ENCODE data around the gene PLA2G15.

Gene PLA2G15

GRCh38 chr16:68255712-68256111 is 10.5 kb downstream of the PLA2G15 start:
- DNase-seq: no peak

DNA sequence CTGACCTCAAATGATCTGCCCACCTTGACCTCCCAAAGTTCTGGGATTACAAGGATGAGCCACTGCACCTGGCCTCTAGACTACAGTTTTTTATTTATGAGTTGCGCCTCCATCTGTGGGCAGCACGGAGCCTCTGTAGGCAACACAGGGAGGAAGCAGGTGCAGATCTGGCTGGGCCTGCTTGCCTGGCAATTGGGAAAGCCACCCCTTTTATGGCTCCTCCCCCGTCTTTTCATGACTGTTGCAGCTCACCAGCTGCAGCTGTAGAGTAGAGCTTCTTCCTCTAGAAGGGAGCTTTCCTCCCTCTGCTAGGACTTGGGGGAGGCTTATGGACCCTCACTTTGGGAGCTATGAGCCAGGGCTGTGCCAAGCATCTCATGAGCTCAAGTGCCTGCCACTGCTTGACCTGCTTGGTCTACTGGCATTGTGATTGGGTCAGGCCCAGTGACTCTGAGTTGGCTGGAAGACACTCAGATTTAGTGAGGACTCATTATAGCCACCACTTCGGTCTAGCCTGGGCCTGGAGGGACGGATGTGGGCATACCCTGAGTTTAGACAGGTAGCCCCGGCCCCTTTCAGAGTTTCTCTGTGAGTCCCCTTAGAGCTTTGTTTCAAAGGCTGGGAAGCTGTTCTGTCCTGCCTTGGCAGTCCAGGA is 12.2 kb downstream of the PLA2G15 start:
- DNase-seq: peak; percentile 97

DNA sequence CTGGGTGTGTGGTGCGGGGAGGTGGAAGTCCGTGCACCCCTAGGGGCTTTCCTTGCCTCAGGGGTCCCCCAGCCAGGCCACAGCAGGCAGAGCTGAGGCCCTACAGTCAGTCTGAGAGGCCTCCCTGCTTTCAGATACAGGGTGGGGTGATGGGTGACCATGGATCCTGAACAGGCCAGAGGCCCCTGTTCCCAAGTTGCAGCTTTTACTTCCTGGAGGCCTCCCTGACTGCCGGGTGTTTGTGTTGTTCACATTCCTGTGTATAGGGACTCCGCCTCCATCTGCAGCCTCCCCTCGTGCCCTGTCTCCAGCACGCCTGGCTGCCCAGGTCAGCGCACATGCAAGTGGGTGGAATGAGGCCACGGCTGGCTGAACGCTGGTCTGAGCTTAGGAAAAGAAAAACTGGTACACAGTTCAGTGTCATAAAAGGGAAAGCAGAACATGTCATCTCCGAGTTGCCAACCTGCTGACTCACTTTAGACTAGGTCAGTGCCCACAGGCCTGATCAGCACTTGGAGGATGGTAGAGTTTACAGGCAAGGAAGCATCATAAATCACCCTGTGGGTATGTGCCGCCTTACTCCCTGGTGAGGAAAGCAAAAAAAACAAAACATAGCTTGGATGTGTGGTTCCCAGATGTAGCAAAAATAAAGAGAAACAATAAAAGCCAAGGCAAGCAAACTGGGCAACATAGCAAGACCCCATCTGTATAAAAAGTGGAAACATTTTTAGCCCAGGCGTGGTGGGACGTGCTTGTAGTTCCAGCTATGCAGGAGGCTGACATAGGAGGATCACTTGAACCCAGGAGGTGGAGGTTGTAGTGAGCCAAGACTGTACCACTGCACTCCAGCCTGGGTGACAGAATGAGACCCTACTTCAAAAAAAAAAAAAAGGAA is 13.0 kb downstream of the PLA2G15 start:
- peak; percentile 69 for DNase-seq

GRCh38 chr16:68259007-68259825 is 14.0 kb downstream of the PLA2G15 start:
- no peak for DNase-seq

DNA sequence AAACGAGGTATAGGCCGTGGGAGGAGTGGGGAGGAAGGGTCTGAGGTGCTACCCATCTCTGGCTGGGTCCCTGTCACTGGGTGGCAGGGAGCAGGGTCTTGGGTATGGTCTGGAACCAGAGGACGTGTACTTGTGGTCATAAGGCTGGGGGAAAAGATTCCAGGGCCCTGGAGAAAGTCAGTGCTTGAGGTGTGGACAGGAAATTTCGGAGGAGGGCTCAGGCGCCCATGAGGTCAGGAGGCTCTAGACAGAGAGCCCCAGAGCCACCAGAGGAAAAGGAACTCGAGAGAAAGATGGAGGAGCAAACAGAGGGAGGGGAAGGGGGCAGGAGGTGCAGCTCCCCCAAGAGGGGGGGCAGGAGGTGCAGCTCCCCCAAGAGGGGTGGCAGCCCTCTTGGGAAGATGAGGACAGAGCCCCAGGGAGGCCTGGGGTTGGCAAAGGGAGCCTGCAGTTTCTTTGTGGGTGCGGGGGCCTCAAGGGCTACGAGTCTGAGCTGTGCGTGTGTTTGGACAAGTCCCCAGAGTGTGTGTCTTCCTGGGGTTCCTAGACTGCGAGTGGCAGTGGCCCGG is 18.5 kb downstream of the PLA2G15 start:
- no peak for DNase-seq

DNA sequence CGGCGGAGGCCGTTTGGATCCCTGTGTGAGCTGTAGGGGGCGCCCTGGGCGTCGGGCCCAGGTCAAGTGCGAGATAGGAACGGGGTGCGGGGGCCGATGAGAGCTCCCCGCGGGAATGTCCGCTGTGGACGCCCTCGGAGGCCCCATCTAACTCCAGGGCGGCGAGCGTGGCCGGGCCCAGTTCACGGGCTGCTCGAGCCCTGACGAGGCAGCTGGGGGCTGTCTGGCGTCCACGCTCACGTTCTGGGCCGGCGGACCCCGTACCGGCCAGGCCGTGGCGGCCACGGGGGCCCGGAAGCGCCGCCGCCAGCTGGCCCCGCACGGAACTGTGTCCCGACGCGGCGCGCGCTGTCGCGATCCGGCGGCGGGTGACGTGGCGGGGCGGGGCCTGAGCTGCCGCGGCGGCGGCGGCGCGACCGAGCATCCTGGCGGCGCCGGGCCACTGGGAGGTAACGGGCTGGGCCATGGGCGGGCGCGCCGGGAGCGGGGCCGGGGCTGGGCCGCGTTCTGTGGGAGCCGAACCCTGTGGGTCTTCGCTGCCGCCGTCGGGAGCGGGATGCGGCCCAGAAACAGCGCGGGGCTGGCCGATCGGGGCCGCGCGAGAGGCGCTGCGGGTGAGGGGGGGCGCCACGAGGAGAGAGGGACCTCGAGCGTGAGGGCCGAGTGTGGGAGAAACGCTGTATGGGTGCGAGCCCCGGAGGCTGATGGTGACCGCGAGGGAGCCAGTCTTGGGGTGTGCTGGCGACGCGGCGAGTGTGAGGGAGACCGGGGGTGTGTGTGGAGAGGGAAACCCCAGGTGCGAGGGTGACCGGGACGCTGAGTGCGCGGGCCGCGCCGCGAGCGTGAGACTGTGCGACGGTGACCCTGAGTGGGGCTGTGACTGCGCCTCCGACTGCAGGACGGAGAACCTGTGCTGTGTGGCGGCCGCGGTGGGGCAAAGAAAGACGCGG is 19.2 kb downstream of the PLA2G15 start, which contains the start of gene SLC7A6:
TSS of gene SLC7A6 (plus strand) at position 399 of the 950 bp plus-strand sequence. CDS start 10,201 bp downstream, outside the sequence.
- DNase-seq: peak; percentile 89

DNA sequence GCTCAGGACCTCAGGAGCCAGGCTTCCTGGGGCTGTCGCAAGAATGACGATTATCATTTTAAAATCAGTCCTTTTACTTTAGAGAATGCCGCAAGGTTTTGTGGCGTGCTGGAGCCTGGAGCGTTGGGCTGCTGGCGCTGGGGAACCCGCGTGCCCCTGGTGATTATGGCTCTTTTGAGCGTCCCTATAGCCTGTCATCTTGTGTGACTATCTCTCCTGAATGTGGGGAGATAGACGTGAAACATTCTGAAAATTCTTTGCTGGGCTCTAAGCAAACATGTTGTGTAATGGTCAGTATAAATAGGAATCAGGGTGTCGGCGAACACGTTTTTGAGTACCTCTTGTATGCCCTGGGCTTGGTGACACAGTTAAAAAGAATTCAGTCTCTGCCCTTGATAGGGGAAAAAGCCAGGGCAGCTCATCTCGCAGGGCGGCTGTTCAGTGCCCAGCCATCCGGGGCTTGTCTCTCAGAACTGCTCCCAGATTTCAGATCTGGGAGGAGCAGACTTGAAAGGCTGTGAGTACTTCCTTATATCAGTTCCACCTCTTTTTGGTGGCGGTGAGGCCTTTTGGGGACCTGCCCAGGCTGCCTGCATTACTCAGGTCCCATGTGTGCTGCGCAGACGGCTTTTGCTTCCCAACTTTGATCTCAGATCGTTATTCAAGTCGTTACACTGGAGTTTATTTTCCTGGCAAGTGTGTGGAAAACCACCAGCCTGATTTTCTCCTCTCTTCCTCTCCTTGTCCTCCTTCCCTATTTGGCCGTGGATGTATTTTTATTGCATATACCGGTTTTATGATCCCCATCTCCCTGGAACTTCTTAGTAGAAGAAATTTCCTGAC is 20.1 kb downstream of the PLA2G15 start:
- peak; percentile 84 for DNase-seq

GRCh38 chr16:68267612-68268405 is 22.6 kb downstream of the PLA2G15 start:
- no peak for DNase-seq

DNA sequence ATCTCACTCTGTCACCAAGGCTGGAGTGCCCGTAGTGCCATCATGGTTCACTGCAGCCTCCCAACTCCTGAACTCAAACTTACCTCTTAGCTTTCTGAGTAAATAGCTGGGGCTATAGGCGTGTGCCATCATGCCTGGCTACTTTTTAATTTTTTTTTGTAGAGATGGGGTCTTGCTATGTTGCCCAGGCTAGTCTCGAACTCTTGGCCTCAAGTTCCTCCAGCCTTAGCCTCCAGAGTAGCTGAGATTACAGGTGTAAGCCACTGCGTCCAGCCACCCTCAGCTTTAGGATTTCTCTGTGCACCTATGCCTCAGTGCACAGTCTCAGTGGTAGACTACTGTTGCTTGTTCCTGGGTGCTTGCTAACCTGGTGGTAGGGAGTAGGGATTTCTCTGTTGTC is 24.6 kb downstream of the PLA2G15 start:
- DNase-seq: no peak

GRCh38 chr16:68270353-68270752 is 25.2 kb downstream of the PLA2G15 start:
- no peak for DNase-seq

GRCh38 chr16:68272507-68273209 is 27.5 kb downstream of the PLA2G15 start:
- DNase-seq: peak; percentile 92

- DNase-seq: no peak
These were observed 28.3 kb downstream of the PLA2G15 start for GRCh38 chr16:68273459-68273858.

- no peak for DNase-seq
These were observed 28.7 kb downstream of the PLA2G15 start for GRCh38 chr16:68273896-68274295.

- DNase-seq: no peak
These were observed 29.3 kb downstream of the PLA2G15 start for GRCh38 chr16:68274441-68274840.

- DNase-seq: no peak
These were observed 30.5 kb downstream of the PLA2G15 start for GRCh38 chr16:68275611-68276191.

DNA sequence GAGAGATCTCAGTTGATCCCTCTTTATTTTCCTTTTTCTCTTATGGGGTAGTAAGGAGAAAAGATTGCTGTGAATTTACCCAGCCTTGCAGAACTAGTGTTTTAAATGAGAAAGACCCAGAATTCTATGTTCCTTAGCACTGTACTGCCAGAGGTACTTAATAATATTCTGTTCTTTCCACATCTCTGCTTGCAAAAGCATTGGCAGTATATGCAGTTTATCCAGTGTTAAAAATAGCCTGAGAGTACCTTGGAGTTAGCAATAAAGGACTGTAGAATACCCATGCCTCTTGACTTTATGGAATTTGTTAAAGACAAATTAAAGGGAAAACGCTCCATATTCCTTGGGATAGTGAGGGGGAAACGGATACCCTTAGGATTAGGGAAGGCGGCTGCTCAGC is 31.1 kb downstream of the PLA2G15 start:
- no peak for DNase-seq

DNA sequence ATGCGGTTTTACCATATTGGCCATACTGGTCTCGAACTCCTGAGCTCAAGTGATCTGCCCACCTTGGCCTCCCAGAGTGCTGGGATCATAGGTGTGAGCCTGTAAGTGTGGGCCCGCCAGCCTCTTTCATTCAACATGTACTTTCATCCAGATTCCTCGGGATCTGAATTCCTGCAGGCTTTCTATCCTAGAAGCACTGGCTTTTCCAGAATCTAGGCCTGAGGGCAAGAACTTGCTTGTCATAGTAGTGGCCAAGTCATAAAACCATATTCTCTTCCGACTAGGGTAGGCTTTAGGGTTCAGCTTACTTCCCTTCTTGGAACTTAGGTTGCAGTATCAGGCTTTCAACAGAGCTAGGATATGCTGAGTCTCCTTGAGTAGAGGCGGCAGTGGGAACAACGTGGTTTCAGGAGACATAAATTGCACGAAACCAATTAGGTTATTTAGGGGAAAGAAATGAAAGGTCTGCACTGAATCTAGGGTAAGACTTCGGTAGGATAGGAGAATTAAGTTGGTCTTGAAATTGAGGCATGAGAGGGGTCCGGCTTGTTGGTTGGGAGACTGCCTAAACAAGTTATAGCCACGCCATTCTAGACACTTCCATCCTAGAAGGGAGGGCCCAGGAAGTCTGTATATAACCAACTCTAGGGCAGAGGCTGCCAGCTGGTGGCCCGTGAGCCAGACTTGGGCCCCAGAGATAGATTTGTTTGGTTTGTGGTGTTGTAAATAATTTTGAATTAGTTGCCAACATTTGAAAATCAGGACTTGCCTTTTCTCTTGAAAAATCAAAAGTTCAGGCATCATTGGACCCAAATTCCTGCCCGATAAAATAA is 34.8 kb downstream of the PLA2G15 start:
- DNase-seq: no peak
